Activated T-helper 17 cell treated with anti-CD3 and anti-CD28 coated beads, Interleukin-2, amount 50 U/mL, for 72 hours (primary cell): Measurements from ENCODE around the gene MOSPD2. TPM values are rescaled to one million over a fixed set of nuclear protein-coding genes. Genes with fewer than 3 reads are reported as not detected.

Experiments used
- total RNA-seq, 2 donors: library from RNA; stranded (reverse); gene quantifications; one replicate each; pipeline ENCODE4 v1.2.3, GENCODE V29; 2022

The MOSPD2 gene
- total RNA-seq, 2 donors from 2014 or later, result 10.9 to 12.2 TPM

Other genes with a start within 250 kb of the MOSPD2 start
- gene FANCB, start 352 bp upstream of the MOSPD2 start, total RNA-seq, result 10 to 100 TPM; 12.7 to 17.2 TPM